Subcutaneous adipose tissue (tissue), 4 donors: Measurements from ENCODE around the gene AMFR. TPM values are rescaled to one million over a fixed set of nuclear protein-coding genes. Genes with fewer than 3 reads are reported as not detected.

Experiments
- total RNA-seq, 4 donors: library from RNA; depleted of rRNA; stranded (reverse); fragments of >200 nt; gene quantifications; one replicate each; pipeline ENCODE4 v1.1.0, GENCODE V29; 2016
- TF ChIP-seq, protein P1 (sequence below): fragments of 450-650 bp; IDR thresholded peaks from one replicate; pipeline ENCODE4 v1.5.1; 2016; ENCODE audit warnings: low read depth, mild to moderate bottlenecking, control low read depth, antibody characterized with exemption, moderate library complexity

The AMFR gene
- total RNA-seq, 4 donors from 2014 or later: 168 to 186 (median 175) TPM

DNA sequence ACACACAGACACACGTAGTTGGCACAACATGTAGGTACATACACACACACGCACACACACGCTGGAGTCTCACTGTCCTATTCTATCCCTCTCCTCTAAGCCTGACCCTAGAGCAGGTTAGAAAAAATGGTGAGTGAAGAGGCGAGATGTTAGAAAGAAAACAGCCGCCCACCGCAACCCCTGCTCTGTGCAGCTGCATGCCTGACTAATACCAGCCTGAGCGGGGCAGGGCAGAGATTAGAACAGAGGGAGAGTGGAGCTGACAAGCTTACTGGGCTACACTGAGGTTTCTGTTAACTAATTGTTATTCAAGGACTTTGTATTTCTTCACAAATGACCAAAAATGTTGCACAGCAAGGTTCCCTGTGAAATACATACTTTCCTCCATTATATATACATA is 59.8 kb downstream of the AMFR start:
- TF ChIP-seq, protein P1, sequence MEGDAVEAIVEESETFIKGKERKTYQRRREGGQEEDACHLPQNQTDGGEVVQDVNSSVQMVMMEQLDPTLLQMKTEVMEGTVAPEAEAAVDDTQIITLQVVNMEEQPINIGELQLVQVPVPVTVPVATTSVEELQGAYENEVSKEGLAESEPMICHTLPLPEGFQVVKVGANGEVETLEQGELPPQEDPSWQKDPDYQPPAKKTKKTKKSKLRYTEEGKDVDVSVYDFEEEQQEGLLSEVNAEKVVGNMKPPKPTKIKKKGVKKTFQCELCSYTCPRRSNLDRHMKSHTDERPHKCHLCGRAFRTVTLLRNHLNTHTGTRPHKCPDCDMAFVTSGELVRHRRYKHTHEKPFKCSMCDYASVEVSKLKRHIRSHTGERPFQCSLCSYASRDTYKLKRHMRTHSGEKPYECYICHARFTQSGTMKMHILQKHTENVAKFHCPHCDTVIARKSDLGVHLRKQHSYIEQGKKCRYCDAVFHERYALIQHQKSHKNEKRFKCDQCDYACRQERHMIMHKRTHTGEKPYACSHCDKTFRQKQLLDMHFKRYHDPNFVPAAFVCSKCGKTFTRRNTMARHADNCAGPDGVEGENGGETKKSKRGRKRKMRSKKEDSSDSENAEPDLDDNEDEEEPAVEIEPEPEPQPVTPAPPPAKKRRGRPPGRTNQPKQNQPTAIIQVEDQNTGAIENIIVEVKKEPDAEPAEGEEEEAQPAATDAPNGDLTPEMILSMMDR: no peak

DNA sequence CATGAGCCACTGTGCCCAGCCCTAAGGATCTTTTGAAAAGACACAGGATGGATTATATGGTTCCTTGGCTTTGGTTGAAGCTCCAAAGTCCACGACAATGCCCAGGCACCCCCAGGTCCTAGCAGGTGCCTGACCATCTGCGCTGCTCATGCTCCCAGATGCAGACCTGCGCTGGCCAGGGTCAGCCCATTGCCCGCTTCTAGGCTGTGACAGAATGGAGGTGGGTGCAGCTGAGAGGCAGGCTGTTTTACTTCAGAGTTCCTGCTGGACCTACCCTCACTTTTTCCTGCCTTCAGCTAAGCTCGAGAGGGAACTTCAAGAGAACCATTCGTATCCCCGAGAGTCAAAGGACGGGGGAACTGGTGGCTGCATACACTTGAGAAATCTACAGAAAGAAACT is 60.5 kb downstream of the AMFR start:
- TF ChIP-seq, protein P1: no peak

DNA sequence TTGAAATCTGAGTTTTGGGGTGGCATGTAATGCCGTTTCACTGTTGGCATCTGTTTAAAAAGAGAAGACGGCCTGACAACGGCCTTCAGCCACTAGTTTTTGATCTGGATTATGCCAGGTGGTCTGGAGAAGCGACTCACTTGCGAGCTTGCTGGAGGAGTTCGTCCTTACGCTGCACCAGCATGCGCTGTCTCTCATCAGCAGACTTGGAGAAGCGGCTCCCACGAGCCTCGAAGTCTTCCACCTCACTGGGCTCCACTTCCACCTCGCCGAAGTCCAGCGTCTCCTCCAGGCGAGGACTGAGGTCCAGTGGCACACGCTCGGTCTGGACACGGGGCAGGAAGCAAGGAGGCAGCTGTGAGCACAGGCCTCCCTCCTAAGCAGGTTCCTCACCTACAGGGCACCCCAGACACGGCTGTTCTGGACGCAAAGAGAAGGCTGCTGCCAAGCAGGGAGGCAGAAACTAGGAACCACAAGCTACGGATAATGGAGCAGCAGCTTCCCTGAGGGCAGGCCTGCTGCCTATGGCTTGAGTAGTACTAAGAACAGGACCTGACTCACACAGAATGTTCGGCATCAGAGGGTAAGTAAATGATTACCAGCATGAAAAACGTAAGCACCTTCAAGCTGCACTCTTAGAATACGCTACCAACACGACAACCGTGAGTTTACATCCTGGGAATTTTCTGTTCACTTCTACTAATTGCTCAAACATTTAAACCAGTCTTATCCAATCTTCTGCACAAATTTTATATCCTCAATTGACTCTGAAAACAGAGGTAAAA is 61.4 kb downstream of the AMFR start:
- TF ChIP-seq, protein P1: no peak

DNA sequence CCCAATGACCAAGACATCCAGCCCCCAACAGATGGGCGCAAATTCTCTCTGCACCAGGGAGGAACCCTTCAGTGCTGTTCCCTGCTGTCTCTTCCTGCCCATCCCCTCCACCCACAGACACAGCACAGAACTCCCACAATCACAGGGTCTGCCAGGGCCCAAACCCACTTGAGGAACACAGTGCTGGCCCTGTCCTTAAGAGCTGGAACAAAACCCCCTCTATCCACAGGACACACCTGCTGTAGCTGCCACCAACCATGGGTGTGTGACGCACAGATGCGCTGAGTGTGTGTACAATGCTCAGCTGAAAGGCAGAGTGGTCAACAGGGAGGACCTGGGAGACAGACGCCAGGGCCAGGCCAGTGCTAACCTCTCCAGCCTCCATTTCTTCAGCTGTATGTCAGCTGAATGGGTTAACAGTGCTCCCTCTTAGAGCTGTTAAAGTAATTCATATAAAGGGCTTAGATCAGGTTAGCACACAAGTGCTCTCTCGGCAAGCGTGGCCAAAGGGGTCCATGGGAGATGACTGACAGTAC is 62.1 kb downstream of the AMFR start:
- TF ChIP-seq, protein P1: no peak

DNA sequence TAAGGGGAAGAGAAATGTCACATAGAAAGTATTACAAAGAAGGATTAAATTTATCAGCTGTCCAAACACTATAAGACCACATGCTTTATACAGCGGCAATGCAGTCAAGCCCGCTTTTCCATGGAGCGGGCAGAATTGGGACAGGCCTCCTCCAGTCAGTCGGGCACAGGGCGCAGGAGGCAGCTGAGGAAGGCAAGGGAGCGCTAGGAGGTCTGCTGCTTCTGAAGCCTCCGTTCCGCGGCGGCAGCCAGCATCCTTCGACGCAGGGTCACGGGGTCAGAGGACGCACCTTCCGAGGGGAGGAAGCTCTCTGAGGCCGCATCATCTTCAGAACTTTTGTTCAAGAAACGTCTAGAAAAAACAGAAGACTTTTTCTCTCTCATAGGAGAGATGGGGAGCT is 62.6 kb downstream of the AMFR start:
- TF ChIP-seq, protein P1: no peak

DNA sequence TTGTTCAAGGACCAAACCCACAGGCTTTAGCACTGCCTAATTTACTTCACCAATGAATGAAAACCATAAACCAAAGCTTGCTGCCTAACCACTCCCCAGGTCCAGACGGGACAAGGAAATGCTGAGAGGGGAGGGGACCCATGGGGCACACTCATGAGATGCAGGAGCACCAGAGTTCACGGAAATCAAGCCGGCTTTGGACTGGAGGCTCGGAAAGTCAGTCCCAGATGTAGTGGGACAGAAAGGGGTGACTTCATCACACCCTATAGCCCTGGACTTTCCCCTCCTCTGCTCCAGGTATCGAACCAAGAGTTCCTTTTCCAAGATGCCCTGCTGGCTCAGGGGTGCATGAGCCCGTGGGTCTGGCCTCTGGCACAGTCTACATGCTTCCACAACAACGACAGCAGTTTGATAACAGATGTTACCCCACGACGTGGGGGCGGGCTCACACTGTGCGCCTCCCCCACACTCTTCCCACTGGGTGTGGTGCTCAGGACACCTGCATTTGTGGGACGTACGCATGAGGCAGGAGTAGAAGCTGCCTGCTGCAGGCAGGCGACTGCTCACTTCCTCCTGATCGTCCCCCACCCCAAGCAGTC is 63.2 kb downstream of the AMFR start:
- TF ChIP-seq, protein P1: no peak
